HCT116 (cell line): ENCODE results near the gene HK1.
"Not testable (repeated sequence)": the region's sequence is repeated elsewhere in the genome, so short reads cannot be mapped to it uniquely, and the experiment has no call there.

Experiments
- YY1 ChIP-seq: IDR thresholded peaks from 2 replicates; pipeline ENCODE4 v1.6.1; 2011; ENCODE audit warnings: low read length, low read depth, moderate library complexity, mild to moderate bottlenecking; ENCODE audit not compliant: insufficient replicate concordance; ENCODE audit errors: extremely low read depth
- TF ChIP-seq, protein P1 (sequence below), 3 experiments: fragments of 200-600 bp in 1 of 3; sonication (generic) in 1 of 3; IDR thresholded peaks in 2 of 3; conservative IDR thresholded peaks in 1 of 3; 2 replicates each; pipeline ENCODE4 v1.5.1; 2012 to 2017; ENCODE audit warnings: low read depth in 2 of 3, low read length in 2 of 3, antibody characterized with exemption in 1 of 3, borderline replicate concordance in 1 of 3, control low read depth in 1 of 3, mild to moderate bottlenecking in 1 of 3, mixed read lengths in 1 of 3, mixed run types in 1 of 3, moderate library complexity in 1 of 3; ENCODE audit not compliant: insufficient read depth in 1 of 3

DNA sequence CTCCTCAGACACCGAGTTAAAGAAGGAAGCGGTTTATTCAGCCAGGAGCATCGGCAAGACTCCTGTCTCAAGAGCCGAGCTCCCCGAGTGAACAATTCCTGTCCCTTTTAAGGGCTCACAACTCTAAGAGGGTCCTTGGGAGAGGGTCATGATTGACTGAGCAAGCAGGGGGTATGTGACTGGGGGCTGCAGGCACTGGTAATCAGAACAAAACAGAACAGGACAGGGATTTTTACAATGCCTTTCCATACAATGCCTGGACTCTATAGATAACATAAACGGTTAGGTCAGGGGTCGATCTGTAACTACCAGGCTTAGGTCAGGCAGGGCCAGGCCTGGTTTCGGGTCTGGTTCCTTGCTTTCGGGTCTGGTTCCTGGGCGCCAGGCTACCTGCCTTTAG, 30.0 kb downstream of the HK1 start:
- TF ChIP-seq, protein P1, sequence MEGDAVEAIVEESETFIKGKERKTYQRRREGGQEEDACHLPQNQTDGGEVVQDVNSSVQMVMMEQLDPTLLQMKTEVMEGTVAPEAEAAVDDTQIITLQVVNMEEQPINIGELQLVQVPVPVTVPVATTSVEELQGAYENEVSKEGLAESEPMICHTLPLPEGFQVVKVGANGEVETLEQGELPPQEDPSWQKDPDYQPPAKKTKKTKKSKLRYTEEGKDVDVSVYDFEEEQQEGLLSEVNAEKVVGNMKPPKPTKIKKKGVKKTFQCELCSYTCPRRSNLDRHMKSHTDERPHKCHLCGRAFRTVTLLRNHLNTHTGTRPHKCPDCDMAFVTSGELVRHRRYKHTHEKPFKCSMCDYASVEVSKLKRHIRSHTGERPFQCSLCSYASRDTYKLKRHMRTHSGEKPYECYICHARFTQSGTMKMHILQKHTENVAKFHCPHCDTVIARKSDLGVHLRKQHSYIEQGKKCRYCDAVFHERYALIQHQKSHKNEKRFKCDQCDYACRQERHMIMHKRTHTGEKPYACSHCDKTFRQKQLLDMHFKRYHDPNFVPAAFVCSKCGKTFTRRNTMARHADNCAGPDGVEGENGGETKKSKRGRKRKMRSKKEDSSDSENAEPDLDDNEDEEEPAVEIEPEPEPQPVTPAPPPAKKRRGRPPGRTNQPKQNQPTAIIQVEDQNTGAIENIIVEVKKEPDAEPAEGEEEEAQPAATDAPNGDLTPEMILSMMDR (IDR thresholded peaks at IDR 0.05 in 2 of 3, conservative IDR thresholded peaks at IDR 0.05 in 1 of 3; ENCODE audit: borderline replicate concordance in 1 of 3, insufficient read depth in 1 of 3, low read depth in 2 of 3, low read length in 2 of 3), result not testable (repeated sequence)
- TF ChIP-seq YY1, result not testable (repeated sequence)
